ENCODE data around the gene TMEM50A.
A peak's percentile ranks its signal among the peaks of the same experiment; 100 is the strongest.
"Not testable (repeated sequence)": the region's sequence is repeated elsewhere in the genome, so short reads cannot be mapped to it uniquely, and the experiment has no call there.

Gene TMEM50A

DNA sequence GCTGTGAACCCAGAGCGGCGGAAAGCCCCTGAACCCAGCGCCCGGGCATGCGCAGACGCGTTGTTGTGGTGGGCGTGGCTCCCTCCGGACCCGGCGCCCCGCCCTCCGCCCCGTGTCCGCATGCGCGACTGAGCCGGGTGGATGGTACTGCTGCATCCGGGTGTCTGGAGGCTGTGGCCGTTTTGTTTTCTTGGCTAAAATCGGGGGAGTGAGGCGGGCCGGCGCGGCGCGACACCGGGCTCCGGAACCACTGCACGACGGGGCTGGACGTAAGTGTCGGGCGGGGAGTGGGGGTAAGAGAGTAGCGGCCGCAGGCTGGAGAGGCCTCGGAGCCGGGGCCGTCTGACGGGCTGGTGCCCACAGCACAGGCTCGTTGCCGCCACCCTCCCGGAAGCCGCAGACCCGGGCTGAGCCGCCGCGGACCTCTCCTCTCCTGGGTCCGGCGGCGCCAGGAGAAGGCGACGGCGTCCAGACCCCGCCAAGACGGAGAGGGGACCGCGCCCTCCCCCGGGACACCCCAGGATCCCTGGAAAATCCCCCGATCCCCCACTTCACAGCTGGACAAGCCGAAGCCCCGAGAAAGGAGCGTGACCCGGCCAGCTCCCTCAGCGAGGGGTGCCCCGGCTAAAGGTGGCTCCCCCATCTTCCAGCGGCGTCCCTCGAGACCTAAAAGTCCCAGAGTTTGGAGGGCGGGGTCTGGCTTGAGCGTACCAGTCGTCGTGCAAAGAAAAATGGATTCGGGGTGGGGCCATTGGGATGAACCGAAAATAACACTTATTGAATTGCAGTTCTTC is at the start of gene TMEM50A:
Gene TMEM50A (plus strand): TSS at position 147 of the 794 bp plus-strand sequence. CDS start 2,153 bp downstream, outside the sequence.
- peak; percentile 82 for DNase-seq

DNA sequence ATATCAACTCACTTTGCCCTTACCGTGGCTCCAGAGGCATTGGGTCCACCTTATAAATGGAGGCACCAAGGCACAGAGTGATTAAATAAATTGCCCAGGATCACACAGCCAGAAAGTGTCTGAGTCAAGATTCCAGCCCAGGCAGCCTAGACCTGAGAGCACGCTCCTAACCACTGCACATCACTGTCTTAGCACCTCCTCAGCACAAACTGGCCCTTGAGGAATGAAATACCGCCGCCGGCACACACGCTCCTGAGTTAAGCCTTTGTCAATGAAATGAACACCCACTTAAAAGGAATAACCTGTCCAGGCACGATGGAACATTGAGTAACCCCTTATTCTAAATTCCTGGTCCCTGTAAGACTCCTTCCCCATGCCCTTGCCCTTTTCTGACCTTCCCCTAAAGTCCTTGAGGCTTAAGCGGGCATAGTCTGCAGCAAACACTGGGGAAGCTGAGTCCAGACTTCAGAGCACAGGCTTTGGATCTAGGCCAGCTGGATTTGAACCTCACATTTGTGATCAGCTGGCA is 49.5 kb upstream of the TMEM50A start:
- not testable (repeated sequence) for DNase-seq

DNA sequence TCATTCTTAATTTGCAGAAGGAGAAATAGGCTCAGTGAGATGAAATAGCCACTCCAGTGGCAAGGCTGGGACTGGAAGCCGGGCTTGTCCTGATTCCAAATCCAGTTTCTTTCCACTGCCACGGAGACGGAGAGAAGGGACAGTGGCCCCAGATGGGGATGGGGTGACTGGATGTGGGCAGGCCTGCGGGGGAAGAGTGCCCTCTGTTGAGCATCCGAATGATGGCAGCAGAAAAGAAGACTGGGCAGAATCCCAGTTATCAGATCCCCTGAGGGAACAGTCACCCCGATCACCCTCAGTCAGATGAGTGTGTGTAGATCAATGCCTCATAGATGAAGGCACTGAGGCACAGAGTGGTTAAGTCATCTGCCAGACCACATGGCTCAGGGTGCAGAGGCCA is 48.1 kb upstream of the TMEM50A start:
- not testable (repeated sequence) for DNase-seq

DNA sequence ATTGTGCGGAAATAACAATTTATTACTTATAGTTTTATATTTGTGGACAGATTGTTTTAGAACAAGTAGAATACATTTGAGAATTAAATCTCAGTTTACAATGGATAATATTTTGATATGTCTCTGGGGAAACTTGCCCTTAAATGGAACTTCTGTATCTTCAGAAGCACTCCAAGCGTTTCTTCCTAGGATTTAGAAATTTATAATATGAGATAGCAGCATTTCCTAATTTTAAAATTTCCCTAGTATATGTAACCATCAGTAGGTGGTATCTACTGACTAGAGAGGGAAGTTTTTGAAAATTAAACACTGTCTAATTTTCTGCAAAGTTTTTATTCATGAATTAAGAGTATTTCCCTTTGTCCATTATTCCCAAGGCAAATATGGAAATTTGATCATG is 44.7 kb upstream of the TMEM50A start:
- not testable (repeated sequence) for DNase-seq

DNA sequence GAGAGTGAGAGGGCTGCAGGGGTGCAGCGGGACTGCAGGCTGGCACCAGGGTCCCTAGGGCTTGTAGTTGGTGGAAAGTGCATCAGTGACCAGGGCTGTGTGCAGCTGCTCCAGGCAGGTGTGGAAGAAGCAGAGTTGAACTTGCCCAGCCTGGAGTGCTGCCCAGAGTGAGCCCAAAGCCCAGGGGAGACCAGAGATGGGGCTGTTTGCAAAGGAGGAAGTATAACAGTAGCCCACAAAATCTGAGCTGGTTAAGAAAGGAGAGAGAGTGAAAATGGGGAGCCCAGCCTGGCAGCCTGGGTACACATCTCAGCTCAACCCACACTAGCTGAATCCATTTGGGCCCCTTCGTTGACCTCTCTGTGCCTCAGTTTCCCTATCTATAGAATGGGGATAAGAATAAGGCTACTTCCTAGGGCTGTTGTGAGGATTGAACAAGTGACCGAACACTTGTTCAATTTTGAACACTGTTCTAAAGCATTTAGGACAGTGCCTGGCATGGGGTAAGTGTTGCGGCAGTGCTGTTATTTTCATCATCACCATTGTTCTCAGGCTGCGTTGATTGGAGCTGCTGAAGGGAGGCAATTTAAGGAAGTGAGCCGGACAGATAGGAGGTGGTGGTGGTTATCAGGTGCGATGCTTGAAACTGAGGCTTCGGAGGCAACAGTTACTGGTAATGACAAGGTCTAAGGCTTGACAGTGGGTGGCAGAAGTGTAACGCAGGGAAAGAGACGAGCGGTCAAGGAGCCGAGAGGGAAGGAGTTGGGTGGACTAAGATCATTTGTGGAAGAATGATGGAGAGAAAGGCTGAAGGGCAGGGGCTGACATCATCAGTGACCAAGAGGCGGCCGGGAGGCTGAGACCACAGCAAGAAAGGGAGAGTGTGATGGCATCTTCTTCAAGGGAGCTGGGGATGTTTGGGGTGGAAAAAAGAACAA is 43.0 kb upstream of the TMEM50A start:
- not testable (repeated sequence) for DNase-seq

DNA sequence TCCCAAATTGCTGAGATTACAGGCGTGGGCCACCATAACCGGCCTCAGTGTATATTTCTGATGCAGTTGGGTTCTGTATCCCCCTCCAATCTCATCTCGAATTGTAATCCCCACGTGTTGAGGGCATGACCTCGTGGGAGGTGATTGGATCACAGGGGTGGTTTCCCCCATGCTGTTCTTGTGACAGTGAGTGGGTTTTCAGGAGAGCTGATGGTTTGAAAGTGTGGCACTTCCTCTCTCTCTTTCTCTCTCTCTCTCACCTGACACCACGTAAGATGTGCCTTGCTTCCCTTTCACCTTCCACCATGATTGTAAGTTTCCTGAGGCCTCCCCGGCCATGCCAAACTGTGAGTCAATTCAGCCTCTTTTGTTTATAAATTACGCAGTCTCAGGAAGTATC is 41.6 kb upstream of the TMEM50A start:
- not testable (repeated sequence) for DNase-seq

DNA sequence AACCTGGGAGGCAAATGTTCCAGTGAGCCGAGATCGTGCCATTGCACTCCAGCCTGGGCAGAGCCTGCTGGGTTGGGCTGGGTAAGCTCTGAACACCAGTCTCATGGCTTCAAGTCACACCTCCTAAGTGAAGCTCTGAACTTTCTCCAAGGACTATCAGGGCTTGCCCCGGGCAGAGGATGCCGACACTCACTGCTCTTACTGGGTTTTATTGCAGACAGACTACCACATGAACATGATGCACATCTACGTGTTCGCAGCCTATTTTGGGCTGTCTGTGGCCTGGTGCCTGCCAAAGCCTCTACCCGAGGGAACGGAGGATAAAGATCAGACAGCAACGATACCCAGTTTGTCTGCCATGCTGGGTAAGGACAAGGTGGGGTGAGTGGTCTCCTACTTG is 37.4 kb upstream of the TMEM50A start:
- DNase-seq: not testable (repeated sequence)

DNA sequence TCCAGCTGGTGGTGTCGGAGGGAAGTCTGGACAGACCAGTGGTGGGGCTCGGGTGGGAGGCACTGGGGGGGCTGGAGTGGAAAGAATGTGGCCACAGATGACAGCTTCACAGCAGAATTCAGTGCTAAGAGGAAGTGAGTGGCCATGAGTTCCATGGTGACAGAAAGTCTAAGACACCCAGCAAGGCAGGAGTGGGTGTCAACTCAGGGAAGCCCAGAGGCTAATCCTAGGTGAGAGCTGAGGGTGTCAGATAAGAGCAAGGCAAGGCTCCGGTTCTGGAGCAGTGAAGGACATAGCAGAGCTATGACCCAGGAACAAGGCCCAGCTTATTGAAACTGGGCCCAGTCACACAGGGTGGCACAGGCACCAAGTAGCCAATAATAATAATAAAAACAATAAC is 35.8 kb upstream of the TMEM50A start:
- not testable (repeated sequence) for DNase-seq

DNA sequence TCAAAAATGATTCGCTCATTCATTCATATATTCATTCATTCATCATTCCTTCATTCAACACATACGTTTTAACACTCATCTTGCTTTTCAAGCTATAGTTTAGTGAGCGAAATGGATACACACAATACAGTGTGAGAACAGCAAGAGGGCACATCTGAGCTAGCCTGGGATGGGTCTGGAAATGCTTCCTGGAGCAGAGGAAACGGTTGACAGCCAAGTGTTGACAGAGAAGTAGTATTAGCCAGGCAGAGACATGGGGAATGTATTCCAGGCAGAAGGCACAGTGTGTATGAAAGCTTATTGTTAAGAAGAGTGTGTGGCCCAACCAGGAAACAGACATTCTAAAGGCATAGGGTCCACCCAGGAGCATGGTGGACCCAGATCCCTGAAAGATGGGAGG is 33.2 kb upstream of the TMEM50A start:
- not testable (repeated sequence) for DNase-seq

DNA sequence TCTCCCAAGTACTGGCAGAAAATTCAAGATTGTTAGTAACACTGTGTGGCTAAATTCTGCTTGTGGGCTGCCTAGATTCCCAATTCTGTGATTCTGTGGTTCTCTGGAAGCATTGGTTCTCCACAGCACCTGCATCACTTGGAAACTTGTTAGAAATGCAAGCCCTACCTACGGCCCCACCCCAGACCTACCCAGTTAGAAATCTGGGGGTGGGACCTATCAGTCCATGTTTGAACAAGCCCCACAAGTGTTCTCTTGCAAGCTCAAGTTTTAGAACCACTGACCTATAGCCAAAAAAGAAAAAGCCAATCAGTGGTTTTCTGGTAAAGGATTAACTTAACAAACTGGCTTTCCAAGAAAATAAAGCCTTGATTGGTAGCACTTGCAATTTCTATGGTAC is 30.0 kb upstream of the TMEM50A start:
- not testable (repeated sequence) for DNase-seq

DNA sequence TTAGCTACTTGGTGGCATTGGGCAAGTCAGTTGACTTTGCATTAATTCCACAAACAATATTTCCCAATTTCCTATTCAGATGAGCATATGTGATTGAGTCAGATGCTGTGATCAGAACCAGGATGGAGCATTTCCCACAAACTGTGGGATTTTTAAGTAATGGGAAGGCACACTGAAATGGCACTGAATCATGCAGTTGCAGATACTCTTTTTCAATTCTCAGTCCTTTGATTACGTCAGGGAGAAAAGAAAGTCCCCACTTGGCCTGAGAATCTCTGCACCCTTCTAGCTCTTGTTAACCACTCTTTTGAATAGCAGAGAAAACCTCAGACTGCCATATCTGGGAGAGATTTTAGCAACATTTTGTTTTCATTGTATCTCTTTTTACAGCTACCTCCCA is 29.0 kb upstream of the TMEM50A start:
- not testable (repeated sequence) for DNase-seq

DNA sequence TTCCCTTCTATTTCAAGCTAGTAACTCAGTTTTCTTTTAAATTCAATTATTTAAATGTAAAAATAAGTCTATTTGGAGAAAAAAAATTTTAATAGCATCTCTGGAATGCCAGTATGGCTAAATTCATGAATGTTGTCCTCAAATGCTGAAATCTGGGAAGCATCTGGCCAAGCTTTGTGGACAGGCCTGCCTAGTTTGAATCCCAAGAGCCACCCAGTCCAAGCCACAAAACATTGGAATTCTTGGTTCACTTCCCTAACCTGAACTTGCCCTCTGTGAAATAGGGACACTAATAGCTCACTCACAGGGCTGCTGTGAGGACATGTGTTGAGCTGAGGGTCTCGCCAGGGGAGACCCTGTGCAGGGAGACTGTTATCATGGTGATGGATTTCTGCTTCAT is 28.6 kb upstream of the TMEM50A start:
- DNase-seq: not testable (repeated sequence)

DNA sequence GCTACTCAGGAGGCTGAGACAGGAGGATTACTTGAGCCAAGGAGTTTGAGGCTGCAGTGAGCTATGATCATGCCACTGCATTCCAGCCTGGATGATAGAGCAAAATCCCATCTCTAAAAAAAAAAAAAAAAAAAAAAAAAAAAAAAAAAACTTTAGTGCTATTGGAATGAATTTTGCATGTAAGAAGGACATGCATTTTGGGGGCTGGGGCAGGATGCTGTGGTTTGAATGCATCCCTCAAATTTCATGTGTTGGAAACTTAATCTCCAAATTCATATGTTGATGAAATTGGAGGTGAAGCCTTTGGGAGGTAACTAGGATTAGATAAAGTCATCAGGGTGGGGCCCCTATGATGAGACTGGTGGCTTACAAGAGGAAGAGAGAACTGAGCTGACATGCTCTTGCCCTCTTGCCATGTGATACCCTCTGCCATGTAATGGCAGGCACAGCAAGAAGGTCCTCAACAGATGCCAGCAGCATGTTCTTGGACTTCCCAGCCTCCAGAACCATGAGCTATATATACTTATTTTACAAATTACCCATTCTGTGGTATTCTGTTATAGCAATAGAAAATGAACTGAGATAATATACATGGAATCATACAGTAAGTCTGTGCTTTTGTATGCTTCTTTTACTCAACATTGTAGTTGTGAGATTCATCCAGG is 25.2 kb upstream of the TMEM50A start:
- not testable (repeated sequence) for DNase-seq

DNA sequence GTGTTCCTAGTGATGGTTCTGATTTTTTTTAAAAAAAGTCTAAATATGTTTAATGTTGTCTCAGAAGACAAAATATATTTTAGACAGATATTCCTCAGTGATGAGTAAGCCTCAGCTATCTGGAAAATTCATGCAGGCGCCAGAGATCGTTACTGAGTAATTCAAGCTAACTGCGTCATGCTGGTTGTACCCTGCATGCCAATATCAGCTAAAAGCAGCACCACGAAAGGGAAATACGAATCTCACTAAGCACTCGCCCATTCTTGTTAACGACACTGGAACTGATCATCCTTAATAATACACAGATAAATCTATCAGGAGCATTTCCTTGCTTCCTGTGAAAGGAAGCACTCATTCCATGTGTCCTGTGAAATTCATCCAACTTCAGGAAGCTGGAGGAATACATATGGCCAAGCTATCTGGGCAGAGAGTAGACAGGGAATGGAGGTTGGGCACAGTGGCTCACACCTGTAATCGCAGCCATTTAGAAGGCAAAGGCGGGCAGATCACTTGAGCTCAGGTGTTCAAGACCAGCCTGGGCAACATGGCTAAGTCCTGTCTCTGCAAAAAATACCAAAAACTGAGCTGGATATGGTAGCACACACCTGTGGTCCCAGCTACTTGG is 17.7 kb upstream of the TMEM50A start:
- not testable (repeated sequence) for DNase-seq

DNA sequence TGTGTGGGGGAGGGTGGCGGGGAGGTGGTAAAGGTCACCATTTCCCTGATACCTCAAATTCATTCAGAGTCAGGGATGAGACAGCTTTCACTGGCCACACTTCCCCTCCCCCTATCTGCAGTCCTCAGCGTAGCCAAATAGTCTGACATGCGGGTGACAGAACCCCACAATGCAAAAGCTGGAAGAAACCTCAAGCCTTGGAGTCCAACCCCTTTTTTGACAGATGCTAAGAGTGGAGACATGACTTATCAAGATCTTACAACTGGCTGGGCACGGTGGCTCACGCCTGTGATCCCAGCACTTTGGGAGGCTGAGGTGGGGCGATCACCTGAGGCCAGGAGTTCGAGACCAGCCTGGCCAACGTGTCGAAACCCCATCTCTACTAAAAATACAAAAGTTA is 16.0 kb upstream of the TMEM50A start:
- DNase-seq: not testable (repeated sequence)

DNA sequence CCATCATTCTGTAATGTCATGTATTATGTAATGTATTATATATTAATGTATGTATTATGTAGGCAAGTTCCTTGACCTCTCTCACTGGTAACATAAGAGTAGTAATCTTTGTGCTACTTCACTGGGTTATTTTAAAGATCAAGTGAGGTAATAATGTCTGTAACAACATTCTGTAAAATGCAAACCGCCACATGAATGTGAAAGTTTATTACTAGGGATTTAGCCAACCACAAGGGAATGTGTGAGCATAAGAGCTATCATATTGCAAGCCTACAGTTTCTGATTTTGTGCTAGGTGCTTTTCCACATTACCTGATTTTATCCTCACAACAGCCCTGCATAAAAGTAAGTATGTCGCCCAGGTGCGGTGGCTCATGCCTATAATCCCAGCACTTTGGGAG is 13.7 kb upstream of the TMEM50A start:
- not testable (repeated sequence) for DNase-seq

DNA sequence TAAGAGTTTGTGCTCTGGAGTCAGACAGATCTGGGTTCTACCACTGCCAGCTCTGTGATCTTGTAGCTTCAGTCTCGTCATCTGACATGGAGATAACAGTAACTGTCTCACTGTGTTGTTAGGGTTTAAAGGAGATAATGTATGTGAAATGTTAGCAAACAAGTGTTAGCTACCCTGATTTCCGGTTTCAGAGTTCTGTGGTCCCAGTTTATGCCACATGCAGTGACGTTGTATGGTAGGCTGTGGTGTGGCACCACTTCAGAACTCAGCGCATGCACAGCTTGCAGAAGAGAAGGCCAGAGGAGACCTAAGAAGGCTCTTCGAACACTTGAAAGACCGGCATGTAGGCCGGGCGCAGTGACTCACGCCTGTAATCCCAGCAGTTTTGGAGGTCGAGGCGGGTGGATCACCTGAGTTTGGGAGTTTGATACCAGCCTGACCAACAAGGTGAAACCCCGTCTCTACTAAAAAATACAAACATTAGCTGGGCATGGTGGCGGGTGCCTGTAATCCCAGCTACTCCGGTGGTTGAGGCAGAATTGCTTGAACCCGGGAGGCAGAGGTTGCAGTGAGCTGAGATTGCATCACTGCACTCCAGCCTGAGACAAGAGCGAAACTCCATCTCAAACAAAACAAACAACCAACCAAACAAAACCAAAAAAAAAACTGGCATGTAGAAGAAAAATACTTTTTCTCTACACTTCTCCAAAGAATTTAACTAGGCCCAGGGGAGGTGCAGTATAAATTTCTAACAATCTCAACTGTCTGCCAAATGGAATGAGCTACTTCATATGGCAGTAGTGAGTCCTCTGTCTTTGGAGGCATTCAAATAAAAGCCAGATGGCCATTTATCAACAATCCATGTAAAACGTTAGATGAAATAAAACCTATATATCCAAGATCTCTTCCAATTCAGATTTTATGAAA is 10.0 kb upstream of the TMEM50A start:
- DNase-seq: not testable (repeated sequence)

DNA sequence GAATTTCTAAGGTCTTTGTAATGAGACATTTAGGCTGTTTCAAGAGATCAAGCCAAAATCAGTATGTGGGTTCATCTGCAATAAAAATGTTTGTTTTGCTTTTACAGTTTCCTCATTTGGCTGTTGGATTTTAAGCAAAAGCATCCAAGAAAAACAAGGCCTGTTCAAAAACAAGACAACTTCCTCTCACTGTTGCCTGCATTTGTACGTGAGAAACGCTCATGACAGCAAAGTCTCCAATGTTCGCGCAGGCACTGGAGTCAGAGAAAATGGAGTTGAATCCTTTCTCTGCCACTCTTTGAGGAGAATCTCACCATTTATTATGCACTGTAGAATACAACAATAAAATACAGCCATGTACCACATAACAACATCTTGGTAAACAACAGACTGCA is 9.3 kb upstream of the TMEM50A start:
- not testable (repeated sequence) for DNase-seq

DNA sequence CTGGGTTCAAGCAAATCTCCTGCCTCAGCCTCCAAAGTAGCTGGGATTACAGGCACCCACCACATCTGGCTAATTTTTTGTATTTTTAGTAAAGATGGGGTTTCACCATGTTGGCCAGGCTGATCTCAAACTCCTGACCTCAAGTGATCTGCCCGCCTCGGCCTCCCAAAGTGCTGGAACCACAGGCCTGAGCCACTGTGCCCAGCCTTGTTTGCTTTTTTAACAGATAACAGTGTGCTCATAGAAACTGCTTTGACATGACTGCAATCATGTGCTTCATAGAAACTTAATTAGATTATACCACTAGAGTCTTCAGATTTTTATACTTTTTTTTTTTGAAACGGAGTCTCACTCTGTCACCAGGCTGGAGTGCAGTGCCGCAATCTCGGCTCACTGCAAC is 8.8 kb upstream of the TMEM50A start:
- DNase-seq: not testable (repeated sequence)

DNA sequence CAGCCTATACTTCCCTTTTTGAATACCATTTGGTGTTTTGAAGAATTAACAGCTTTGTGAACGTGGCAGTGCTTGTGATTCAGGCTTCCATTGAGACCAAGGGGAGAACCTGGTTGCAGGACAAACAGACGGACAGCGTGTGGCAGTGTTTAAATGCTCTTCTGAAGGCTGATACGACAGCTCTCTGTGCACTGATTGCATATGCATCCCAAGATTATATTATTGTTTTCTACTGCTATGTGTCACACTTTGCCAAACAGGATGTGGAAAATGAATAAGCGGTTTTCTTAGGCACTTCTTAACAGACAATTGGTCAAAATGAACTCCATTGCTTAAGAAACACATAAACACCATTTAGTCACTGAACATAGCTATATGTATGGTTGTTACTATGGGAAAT is 8.2 kb upstream of the TMEM50A start:
- DNase-seq: not testable (repeated sequence)

DNA sequence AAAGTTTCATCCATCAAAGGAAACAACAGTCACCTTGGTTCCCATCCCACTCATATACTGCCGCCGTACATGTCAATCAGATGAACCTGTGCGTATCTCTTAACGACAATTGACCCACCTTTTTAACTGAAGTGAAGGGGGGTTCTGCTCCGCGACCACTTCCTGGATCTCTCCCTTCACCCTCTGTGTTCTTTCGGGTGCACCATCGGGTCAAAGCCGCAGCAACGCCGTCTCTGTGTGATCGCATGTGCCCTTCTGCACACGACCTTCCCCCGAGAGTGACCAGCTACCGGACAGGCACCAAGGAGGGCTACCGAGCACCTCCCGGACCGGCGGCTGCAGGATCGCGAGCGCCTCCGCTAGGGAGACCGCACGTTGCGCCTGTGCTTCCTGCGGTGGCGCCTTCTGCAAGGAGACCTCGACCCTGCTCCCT is 1.2 kb upstream of the TMEM50A start:
- DNase-seq: peak; percentile 21

Measured in NCI-H69 (cell line).